Stimulated activated naive CD8-positive, alpha-beta T cell treated with anti-CD3 and anti-CD28 coated beads, Interleukin-15, amount 100 ng/mL, for 72 hours (primary cell): ENCODE results near the gene ALPK1.
"Not testable (repeated sequence)": the region's sequence is repeated elsewhere in the genome, so short reads cannot be mapped to it uniquely, and the experiment has no call there.

Source experiments
- ATAC-seq: fragments of 150-1000 bp; cut with Tn5 transposase; 2 replicates; pipeline ENCODE4 v1.10.0; 2021; ENCODE audit warnings: mild to moderate bottlenecking, moderate library complexity
- DNase-seq, 2 donors: peaks; one replicate each; pipeline ENCODE4 v3.0.0; 2021 to 2022
- H3K27ac Mint-ChIP-seq, 2 donors: one replicate each; pipeline ENCODE4 v1.8.0; 2022; ENCODE audit warnings: mild to moderate bottlenecking in 2 of 2, mixed read lengths in 2 of 2, moderate library complexity in 2 of 2
- H3K27me3 Mint-ChIP-seq: one replicate; pipeline ENCODE4 v1.8.0; 2022; ENCODE audit warnings: mixed read lengths
- H3K4me1 Mint-ChIP-seq: one replicate; pipeline ENCODE4 v1.8.0; 2022; ENCODE audit warnings: mild to moderate bottlenecking, mixed read lengths
- H3K4me3 Mint-ChIP-seq, 2 donors: one replicate each; pipeline ENCODE4 v1.8.0; 2022; ENCODE audit warnings: mild to moderate bottlenecking in 2 of 2, mixed read lengths in 2 of 2, moderate library complexity in 1 of 2
- H3K9me3 Mint-ChIP-seq, 2 donors: one replicate each; pipeline ENCODE4 v1.8.0; 2022; ENCODE audit warnings: mixed read lengths in 2 of 2

Gene ALPK1

GRCh38 chr4:112490808-112491207 is 193.6 kb downstream of the ALPK1 start:
- ATAC-seq, H3K4me3 Mint-ChIP-seq, H3K27ac Mint-ChIP-seq, DNase-seq, H3K4me1 Mint-ChIP-seq: not testable (repeated sequence)
- H3K27me3 Mint-ChIP-seq: peaks cover 24% of the 10 kb centered on the region
- H3K9me3 Mint-ChIP-seq: peaks cover 21 to 31% of the 10 kb centered on the region in 2 donors
